Sciatic nerve (tissue), 2 donors: Measurements from ENCODE around the gene SMYD3. TPM values are rescaled to one million over a fixed set of nuclear protein-coding genes. Genes with fewer than 3 reads are reported as not detected.

Source experiments
- ATAC-seq: fragments of 200-7000 bp; cut with Tn5 transposase; one replicate; pipeline ENCODE4 v1.9.1; 2020; ENCODE audit warnings: mild to moderate bottlenecking, moderate library complexity
- DNase-seq: peaks from one replicate; pipeline ENCODE4 v3.0.0-alpha.2; 2020; ENCODE audit warnings: low spot score
- intact Hi-C: fragments of 100-400 bp; cut with DNase I; formaldehyde crosslinking; loops from one replicate; pipeline ENCODE4 v1.14.2; 2022
- total RNA-seq: library from RNA; stranded (reverse); fragmentation: NEBNext Ultra II Directional; extraction: Animal tissue kit (Norgen Biotek cat#: 25700); gene quantifications from one replicate; pipeline ENCODE4 v1.2.1, GENCODE V29; 2021
- donor health status: DM: no; HTN: no; CAD: no.
- donor health status: DM: no; HTN: no; CAD: no.

The SMYD3 gene
- total RNA-seq, 1 donor from 2014 or later: 27.7 TPM

DNA sequence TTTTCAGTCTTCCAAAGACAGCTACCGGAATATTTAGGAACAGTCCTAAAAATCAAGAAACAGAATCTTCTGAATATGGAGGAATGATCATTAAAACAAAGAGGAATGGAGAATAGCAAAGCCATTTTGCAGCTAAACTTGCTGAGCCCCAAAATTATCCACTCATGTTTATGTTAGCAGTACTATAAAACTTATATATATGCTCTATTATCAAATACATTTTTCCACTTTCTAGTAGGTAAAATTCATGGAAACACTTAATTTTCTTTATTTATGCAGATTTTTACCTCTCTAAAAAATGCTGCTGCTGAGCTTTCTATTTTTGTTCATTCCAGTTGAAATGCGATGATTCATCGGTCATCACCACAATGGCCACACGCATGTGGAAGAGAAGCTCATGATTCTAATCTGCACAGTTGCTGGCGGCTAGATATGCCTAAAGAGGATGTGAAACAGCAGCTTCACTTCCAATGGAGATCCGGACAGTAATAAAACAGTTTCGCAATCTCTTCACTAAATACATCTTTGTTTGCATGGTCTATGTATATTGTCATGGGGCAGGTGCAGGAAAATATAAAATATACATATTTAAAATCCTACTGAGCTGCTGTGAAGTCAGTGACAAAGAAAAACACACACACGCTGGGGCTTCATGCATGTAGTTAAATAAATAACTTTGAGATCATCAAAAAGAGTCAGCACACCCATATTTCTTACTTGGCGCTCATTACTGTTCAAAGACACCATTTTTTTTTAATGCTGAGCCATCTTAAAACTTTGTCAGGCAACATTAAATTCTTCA lies 292.2 kb downstream of the SMYD3 start:
- ATAC-seq: peak; percentile 80
- no peak for DNase-seq
- intact Hi-C loops: no loop called here

DNA sequence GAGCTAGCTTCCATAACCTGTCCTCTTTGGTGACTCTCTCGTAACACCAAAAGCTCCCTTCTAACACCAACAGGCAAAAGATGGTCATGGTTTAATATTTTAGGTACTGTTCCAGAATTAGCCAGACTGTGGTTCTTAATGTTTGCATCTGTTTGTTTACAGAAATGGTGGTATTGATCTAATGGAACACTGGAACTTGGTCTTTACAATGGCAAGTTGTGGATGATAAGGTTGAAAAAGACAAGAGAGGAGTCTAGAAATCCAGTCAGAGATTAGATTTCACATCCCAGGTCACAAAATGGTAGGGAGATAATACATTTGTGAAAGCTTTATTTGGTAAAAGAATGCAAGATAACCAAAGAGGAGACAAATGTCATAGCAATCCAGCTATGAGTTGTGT lies 293.1 kb downstream of the SMYD3 start:
- DNase-seq (no peak), ATAC-seq (no peak)
- intact Hi-C loops: no loop called here

DNA sequence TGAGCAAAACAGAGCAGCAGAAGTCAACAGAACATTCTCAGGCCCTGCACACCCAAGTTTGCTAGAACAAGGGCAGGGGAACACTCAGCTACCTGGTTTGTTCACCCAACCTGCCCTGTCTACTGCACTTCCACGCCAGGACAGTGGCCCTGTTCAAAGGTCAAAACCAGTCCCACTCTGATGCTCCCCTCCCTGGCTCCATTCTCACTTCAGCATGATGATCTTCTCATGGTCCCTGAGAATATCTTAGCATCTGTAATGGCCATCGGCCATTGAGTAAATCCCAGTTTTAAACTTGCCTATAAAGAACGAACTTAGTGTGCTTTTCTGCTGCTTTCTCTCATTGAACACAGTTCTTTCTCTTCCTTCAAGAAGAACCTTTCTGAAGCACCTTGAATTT lies 293.6 kb downstream of the SMYD3 start:
- ATAC-seq: no peak
- intact Hi-C loops: no loop called here
- DNase-seq: no peak

- no peak for ATAC-seq
- no peak for DNase-seq
- intact Hi-C loops: no loop called here
Observed at GRCh38 chr1:246213036-246213435, 294.0 kb downstream of the SMYD3 start.

DNA sequence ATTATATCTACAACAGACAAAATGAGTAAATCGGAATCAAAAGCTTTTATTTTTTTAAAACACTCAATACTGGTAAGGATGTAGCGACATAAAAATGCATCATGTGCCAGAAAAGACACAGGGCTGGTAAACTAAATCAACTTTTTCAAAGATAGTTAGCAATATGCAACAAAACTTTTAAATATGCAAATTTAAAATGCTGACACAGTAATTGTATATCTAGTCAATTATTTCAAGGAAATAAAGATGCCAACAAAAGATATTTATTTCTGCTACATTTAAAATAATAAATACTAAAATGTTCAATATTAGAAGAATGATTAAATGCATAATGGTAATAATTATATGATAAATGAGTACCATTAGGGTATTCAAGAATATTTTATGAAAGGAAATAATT lies 295.1 kb downstream of the SMYD3 start:
- intact Hi-C loops: no loop called here
- DNase-seq (no peak), ATAC-seq (no peak)

GRCh38 chr1:246210756-246211155 lies 296.3 kb downstream of the SMYD3 start:
- intact Hi-C loops: no loop called here
- DNase-seq (no peak), ATAC-seq (no peak)

- intact Hi-C loops: no loop called here
- no peak for ATAC-seq
- no peak for DNase-seq
Observed at GRCh38 chr1:246208105-246208504, 299.0 kb downstream of the SMYD3 start.

DNA sequence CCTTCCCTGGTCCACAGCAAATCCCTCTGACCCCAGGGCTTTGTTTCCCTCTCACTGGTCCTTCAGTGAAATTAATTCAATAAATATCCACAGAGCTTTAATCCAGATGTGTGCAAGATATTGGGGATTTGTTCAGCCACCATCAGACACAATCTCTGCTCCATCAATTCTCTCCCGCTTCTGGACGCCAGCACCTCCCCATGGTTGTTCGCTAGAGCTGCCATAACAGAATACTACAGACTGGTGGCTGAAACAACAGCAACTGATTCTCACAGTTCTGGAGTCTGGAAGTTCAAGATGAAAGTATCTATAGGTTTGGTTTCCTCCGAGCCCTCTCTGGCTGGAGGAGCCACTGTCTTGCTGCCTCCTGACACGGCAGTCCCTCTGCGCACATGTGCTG lies 303.9 kb downstream of the SMYD3 start:
- no peak for ATAC-seq
- DNase-seq: no peak
- intact Hi-C loops: no loop called here

GRCh38 chr1:246200738-246201137 lies 306.3 kb downstream of the SMYD3 start:
- no peak for DNase-seq
- no peak for ATAC-seq
- intact Hi-C loops: no loop called here

DNA sequence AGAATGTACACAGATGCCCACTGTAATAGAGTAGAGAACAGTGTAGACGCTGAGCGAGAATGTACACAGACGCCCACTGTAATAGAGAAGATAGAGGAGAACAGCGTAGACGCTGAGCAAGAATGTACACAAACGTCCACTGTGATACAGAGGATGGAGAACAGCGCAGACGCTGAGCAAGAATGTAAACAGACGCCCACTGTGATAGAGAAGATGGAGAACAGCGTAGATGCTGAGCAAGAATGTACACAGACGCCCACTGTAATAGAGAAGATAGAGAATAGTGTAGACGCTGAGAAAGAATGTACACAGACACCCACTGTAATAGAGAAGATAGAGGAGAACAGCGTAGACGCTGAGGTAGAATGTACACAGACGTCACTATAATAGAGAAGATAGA lies 306.9 kb downstream of the SMYD3 start:
- DNase-seq (no peak), ATAC-seq (no peak)
- intact Hi-C loops: no loop called here

DNA sequence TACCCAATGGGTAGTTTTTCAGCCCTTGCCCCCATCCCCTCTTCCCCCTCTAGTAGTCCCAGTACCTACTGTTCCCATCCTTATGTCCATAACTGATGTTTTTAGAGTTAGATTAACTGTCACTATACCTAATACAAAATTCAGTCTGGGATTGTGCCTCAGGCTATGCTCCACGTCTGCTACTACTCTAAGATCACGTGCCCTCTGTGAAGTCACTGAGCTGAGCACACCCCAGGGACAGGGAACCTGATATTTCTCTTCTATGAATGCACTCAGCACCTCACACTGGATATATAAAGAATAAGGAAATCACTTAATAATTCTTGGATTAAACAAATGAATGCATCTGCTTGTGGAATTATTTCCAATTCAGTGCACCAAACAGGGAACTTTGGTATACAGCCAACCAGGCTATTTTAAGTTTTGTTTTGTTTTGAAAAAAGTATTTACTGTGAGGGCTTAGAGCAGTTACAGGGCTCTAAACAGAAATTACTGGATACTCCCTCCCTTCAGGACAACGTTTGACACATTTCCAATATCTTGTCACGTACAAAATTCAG lies 307.9 kb downstream of the SMYD3 start:
- no peak for DNase-seq
- ATAC-seq: peak; percentile 72
- intact Hi-C loops: no loop called here

DNA sequence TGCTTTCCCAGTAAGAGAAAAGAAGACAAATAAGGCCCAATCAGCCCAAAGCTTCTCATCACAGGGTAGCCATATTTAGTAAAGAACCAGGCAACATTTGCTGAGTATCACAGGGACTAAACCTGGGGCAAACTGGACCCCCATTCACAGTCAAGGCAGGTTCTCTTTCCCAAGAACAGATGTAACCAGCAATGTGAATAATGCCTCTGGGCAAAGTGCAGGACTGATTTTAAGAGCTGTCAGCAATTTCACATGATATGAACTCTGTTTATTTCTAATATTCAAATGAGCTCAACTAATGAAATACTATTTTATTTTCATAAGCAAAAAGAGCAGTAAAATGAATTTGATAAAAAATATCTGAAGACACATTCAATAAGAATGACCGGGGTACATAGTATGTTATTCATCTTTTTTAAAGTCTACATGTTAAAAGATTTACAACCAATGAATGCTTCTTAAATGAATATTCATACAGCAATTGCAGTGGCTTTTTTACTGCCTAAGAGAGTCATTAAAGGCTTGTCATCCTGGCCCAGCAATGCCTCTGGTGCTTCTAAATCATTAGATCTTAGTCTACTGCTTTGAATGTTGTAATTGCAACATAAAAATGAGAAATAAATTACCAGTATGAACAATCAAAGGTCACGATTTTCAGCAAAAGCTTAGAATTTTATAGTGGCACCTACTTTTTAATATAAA lies 308.8 kb downstream of the SMYD3 start:
- intact Hi-C loops: no loop called here
- ATAC-seq (no peak), DNase-seq (no peak)

- ATAC-seq (no peak), DNase-seq (no peak)
- intact Hi-C loops: no loop called here
Observed at GRCh38 chr1:246197076-246197475, 310.0 kb downstream of the SMYD3 start.

GRCh38 chr1:246195296-246195695 lies 311.8 kb downstream of the SMYD3 start:
- intact Hi-C loops: no loop called here
- no peak for ATAC-seq
- DNase-seq: no peak

- intact Hi-C loops: no loop called here
- DNase-seq: no peak
- ATAC-seq: no peak
Observed at GRCh38 chr1:246193537-246193936, 313.5 kb downstream of the SMYD3 start.

DNA sequence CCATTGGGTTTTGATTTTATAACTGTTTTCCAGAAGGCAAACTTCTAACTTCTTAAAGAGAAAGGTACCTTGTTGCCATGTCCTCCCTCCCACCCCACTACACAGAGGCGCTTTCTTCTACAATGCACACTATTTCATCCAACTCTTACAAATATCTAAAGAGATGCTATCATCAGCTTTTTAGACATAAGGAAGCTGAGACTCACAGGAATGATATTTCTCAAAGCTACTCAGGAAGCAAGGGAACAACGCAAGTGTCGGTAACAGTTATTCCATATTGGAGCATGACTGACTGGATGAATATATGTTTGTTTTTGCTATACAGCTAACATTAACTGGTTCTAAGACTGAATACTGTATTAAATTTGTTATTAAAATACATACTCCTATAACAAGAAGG lies 318.0 kb downstream of the SMYD3 start:
- ATAC-seq: no peak
- no peak for DNase-seq
- intact Hi-C loops: no loop called here

DNA sequence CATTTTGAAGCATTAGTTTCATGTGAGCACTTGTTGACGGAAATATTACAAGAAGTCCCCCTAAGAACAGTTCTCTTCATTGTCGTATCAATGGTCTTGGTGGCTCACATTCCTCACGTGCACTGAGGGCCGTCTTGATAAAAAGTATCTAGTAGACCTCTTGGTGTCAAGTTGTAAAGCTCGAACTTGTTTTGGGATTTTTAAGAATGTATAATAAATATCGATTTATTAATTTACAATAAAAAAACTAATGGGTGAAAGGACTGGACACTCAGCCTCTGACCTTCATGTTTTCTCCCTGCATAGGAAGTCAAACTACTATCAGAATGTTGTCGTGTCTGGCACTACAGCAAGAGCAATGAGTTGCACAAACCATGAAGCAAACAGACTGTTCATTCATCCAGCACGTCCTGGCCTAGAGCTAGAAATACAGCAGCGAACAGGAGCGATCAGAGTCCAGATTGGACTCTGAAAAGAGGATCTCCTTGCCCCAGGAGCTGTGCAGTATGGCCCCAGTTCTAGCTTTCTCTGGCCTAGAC lies 319.2 kb downstream of the SMYD3 start:
- intact Hi-C loops: no loop called here
- ATAC-seq: no peak
- DNase-seq: no peak

DNA sequence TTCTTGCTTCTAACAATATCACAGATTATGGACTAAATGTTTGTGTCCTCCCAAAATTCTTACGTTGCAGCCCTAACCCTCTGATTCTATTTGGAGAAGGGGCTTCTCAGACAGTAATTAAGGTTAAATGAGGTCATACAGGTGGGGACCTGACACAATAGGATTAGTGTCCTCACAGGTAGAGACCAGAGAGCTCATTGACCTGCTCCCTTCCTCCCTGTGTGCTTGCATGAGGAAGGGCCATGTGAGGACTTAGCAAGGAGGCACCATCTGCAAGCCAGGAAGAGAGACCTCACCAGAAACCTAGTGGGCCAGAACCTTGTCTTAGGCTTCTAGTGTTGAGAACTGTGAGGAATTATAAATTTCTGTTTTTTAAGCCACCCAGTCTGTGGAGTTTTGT lies 322.6 kb downstream of the SMYD3 start:
- intact Hi-C loops: no loop called here

GRCh38 chr1:246182149-246182851 lies 324.8 kb downstream of the SMYD3 start:
- DNase-seq: no peak
- intact Hi-C loops: no loop called here
- no peak for ATAC-seq

More for the DNA sequence above, 322.6 kb downstream of the SMYD3 start:
- DNase-seq (no peak), ATAC-seq (no peak)

GRCh38 chr1:246181241-246181640 lies 325.8 kb downstream of the SMYD3 start:
- ATAC-seq (no peak), DNase-seq (no peak)
- intact Hi-C loops: no loop called here
